ENCODE results near the gene AK6.

DNA sequence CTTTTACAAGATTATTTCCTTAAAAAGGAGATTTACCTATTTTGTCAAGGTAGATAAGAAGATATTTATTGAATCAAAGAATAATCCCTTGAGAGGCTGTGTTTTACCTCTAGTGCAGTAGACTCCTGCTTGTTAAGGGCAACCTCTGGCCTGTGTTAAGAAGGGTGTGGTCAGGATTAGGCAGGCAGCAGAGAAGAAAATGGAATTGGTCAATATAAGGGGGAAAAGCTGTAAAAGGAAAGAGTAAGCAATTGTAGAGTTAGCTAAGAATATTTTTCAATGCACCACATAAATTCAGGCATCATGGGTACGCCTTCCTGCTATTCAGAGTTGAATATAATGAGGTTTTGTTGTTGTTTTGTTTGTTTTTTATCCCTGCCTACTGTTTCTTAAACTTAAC lies 43.0 kb downstream of the AK6 start:
- TF ChIP-seq TAF1 (IDR thresholded peaks at IDR 0.05; ENCODE audit: low read depth) (no peak), RAD21 (IDR thresholded peaks at IDR 0.05; ENCODE audit: low read depth) (no peak), TEAD4 (IDR thresholded peaks at IDR 0.05) (no peak), CREB1 (IDR thresholded peaks at IDR 0.05; ENCODE audit: low read depth) (no peak)
- TF ChIP-seq, protein P1, sequence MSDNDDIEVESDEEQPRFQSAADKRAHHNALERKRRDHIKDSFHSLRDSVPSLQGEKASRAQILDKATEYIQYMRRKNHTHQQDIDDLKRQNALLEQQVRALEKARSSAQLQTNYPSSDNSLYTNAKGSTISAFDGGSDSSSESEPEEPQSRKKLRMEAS (IDR thresholded peaks at IDR 0.05): no peak
